BE2C (cell line): Measurements from ENCODE around the gene CFAP65.

Experiments used
- DNase-seq: peaks from one replicate; pipeline ENCODE4 v3.0.0-alpha.2; 2020
- H3K27me3 ChIP-seq: fragments of 250-450 bp; sonication (Bioruptor Pico); 2 replicates; pipeline ENCODE4 v1.5.1; 2020; ENCODE audit warnings: mild to moderate bottlenecking
- H3K36me3 ChIP-seq: fragments of 250-450 bp; sonication (Bioruptor Pico); 2 replicates; pipeline ENCODE4 v1.5.1; 2020; ENCODE audit warnings: mild to moderate bottlenecking
- H3K4me1 ChIP-seq: fragments of 250-450 bp; sonication (Bioruptor Pico); 2 replicates; pipeline ENCODE4 v1.5.1; 2020
- H3K4me3 ChIP-seq: 2 replicates; pipeline ENCODE4 v1.5.1; 2011; ENCODE audit warnings: low read depth, low read length
- H3K9me3 ChIP-seq: fragments of 250-450 bp; sonication (Bioruptor Pico); 2 replicates; pipeline ENCODE4 v1.5.1; 2020
- CTCF ChIP-seq: IDR thresholded peaks from 2 replicates; pipeline ENCODE4 v1.5.1; 2012; ENCODE audit warnings: mild to moderate bottlenecking, low read depth, low read length

Gene CFAP65

GRCh38 chr2:218984239-218985020 lies 56.9 kb downstream of the CFAP65 start:
- Histone ChIP-seq H3K9me3 (no peaks in the 10 kb centered on the region), H3K27me3 (peaks cover 3% of the 10 kb centered on the region; the same call in 1 of the 2 replicates), H3K36me3 (peaks cover 26% of the 10 kb centered on the region), H3K4me3 (peak overlapping the region; percentile 96), H3K4me1 (peaks cover 26% of the 10 kb centered on the region)
- no peak for TF ChIP-seq CTCF
- peak; percentile 76 for DNase-seq

GRCh38 chr2:218983934-218984238 lies 57.4 kb downstream of the CFAP65 start:
- Histone ChIP-seq H3K4me3 (peak overlapping the region; percentile 96), H3K9me3 (no peaks in the 10 kb centered on the region), H3K36me3 (peaks cover 26% of the 10 kb centered on the region), H3K4me1 (peaks cover 26% of the 10 kb centered on the region), H3K27me3 (peaks cover 3% of the 10 kb centered on the region; the same call in 1 of the 2 replicates)
- no peak for TF ChIP-seq CTCF
- DNase-seq: no peak

GRCh38 chr2:218983263-218983933 lies 57.9 kb downstream of the CFAP65 start:
- Histone ChIP-seq H3K36me3 (peaks cover 26% of the 10 kb centered on the region), H3K4me1 (peaks cover 21% of the 10 kb centered on the region), H3K4me3 (peak overlapping the region; percentile 96), H3K27me3 (peaks cover 3% of the 10 kb centered on the region; the same call in 1 of the 2 replicates), H3K9me3 (no peaks in the 10 kb centered on the region)
- TF ChIP-seq CTCF: peak; percentile 10; the same call in 1 of the 2 replicates
- DNase-seq: peak; percentile 69

- Histone ChIP-seq H3K4me1 (peaks cover 21% of the 10 kb centered on the region), H3K27me3 (peaks cover 3% of the 10 kb centered on the region; the same call in 1 of the 2 replicates)
- TF ChIP-seq CTCF: no peak
Observed at GRCh38 chr2:218982586-218983262, 58.6 kb downstream of the CFAP65 start.

GRCh38 chr2:218981881-218982585 lies 59.3 kb downstream of the CFAP65 start:
- Histone ChIP-seq H3K9me3 (no peaks in the 10 kb centered on the region), H3K27me3 (peaks cover 3% of the 10 kb centered on the region; the same call in 1 of the 2 replicates), H3K36me3 (peaks cover 26% of the 10 kb centered on the region), H3K4me1 (peaks cover 21% of the 10 kb centered on the region), H3K4me3 (peak overlapping the region; percentile 96)
- no peak for TF ChIP-seq CTCF
- DNase-seq: peak; percentile 68

More at GRCh38 chr2:218982586-218983262, 58.6 kb downstream of the CFAP65 start:
- DNase-seq: peak; percentile 37
- Histone ChIP-seq H3K36me3 (peaks cover 26% of the 10 kb centered on the region), H3K4me3 (peak overlapping the region; percentile 96), H3K9me3 (no peaks in the 10 kb centered on the region)
